MM.1S (cell line): ENCODE results near the gene RYR2.

Experiments
- DNase-seq: peaks from one replicate; pipeline ENCODE4 v3.0.0-alpha.2; 2015
- H2AFZ ChIP-seq: fragments of 300-600 bp; sonication (generic); 2 replicates; pipeline ENCODE4 v1.6.0; 2016; ENCODE audit warnings: antibody characterized with exemption, low read length
- H3F3A ChIP-seq: fragments of 300-600 bp; sonication (generic); 2 replicates; pipeline ENCODE4 v1.6.1; 2016; ENCODE audit warnings: mild to moderate bottlenecking, antibody characterized with exemption, low read length, moderate library complexity, mixed read lengths; ENCODE audit not compliant: insufficient read depth
- H3K27ac ChIP-seq: fragments of 300-600 bp; sonication (generic); 2 replicates; pipeline ENCODE4 v1.5.1; 2016; ENCODE audit warnings: mild to moderate bottlenecking, low read length
- H3K27me3 ChIP-seq: fragments of 300-600 bp; sonication (generic); replicated peaks from 2 replicates; pipeline ENCODE4 v1.6.0; 2016; ENCODE audit warnings: low read length; ENCODE audit not compliant: insufficient read depth
- H3K36me3 ChIP-seq: fragments of 300-600 bp; sonication (generic); replicated peaks from 2 replicates; pipeline ENCODE4 v1.6.1; 2016; ENCODE audit warnings: mild to moderate bottlenecking, low read length, mixed read lengths; ENCODE audit not compliant: insufficient read depth
- H3K4me1 ChIP-seq: fragments of 300-600 bp; sonication (generic); 2 replicates; pipeline ENCODE4 v1.6.1; 2016; ENCODE audit warnings: low read length, mixed read lengths
- H3K4me2 ChIP-seq: fragments of 300-600 bp; sonication (generic); 2 replicates; pipeline ENCODE4 v1.6.0; 2016; ENCODE audit warnings: low read depth, low read length
- H3K4me3 ChIP-seq: fragments of 300-600 bp; sonication (generic); 2 replicates; pipeline ENCODE4 v1.5.1; 2016; ENCODE audit warnings: low read length, mixed read lengths
- H3K79me2 ChIP-seq: fragments of 300-600 bp; sonication (generic); 2 replicates; pipeline ENCODE4 v1.6.1; 2016; ENCODE audit warnings: mixed run types, low read length, mixed read lengths
- H3K9ac ChIP-seq: fragments of 300-600 bp; sonication (generic); 2 replicates; pipeline ENCODE4 v1.6.1; 2016; ENCODE audit warnings: low read length, mixed read lengths
- H3K9me2 ChIP-seq: fragments of 300-600 bp; sonication (generic); replicated peaks from 2 replicates; pipeline ENCODE4 v1.6.1; 2016; ENCODE audit warnings: mild to moderate bottlenecking, low read length, mixed read lengths; ENCODE audit not compliant: insufficient read depth
- H3K9me3 ChIP-seq: fragments of 300-600 bp; sonication (generic); replicated peaks from 2 replicates; pipeline ENCODE4 v1.6.1; 2016; ENCODE audit warnings: mild to moderate bottlenecking, low read length, mixed read lengths; ENCODE audit not compliant: insufficient read depth
- H4K20me1 ChIP-seq: fragments of 300-600 bp; sonication (generic); 2 replicates; pipeline ENCODE4 v1.6.1; 2016; ENCODE audit warnings: mild to moderate bottlenecking, low read length, moderate library complexity, mixed read lengths; ENCODE audit not compliant: insufficient read depth
- EZH2 ChIP-seq: fragments of 300-600 bp; sonication (generic); optimal IDR thresholded peaks from 2 replicates; pipeline ENCODE3; 2017; ENCODE audit warnings: low read depth, mild to moderate bottlenecking, antibody characterized with exemption, low read length, mixed read lengths
- EZH2phosphoT487 ChIP-seq: fragments of 300-600 bp; sonication (generic); IDR thresholded peaks from 2 replicates; pipeline ENCODE4 v1.6.1; 2018; ENCODE audit warnings: antibody characterized with exemption, low read length
- TF ChIP-seq, protein P1 (sequence below): fragments of 300-600 bp; sonication (generic); IDR thresholded peaks from 2 replicates; pipeline ENCODE4 v1.5.1; 2016; ENCODE audit warnings: antibody characterized with exemption, low read length, mixed read lengths

The RYR2 gene

DNA sequence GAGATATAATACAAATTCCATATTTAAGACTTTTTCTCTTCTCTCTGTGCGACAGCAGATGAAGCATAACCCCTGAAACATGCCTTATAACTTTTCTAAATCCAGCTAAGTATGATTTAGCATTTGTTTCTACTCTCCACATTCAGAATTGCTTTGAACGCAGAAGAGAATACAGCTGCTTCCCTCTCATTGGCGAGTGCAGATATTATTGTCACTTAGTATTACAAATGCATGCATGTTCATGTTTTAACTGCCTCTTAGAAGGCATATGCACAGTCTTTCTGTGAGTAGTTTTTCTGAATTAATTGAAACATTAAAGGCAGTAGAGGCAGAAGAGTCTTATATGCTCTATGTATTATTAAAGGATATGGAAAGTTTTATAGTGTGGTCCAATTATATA, 631.6 kb downstream of the RYR2 start:
- Histone ChIP-seq H4K20me1 (no peaks in the 10 kb centered on the region), H3K27me3 (no peaks in the 10 kb centered on the region), H3K4me3 (no peak overlapping the region), H3K9ac (no peak overlapping the region), H3K4me2 (no peak overlapping the region), H3K36me3 (no peaks in the 10 kb centered on the region), H3K9me2 (no peaks in the 10 kb centered on the region), H2AFZ (no peak overlapping the region), H3K27ac (no peak overlapping the region), H3F3A (no peaks in the 10 kb centered on the region), H3K79me2 (no peaks in the 10 kb centered on the region), H3K9me3 (no peaks in the 10 kb centered on the region), H3K4me1 (no peaks in the 10 kb centered on the region)
- TF ChIP-seq EZH2 = no peak
- no peak for TF ChIP-seq EZH2phosphoT487
- TF ChIP-seq, protein P1, sequence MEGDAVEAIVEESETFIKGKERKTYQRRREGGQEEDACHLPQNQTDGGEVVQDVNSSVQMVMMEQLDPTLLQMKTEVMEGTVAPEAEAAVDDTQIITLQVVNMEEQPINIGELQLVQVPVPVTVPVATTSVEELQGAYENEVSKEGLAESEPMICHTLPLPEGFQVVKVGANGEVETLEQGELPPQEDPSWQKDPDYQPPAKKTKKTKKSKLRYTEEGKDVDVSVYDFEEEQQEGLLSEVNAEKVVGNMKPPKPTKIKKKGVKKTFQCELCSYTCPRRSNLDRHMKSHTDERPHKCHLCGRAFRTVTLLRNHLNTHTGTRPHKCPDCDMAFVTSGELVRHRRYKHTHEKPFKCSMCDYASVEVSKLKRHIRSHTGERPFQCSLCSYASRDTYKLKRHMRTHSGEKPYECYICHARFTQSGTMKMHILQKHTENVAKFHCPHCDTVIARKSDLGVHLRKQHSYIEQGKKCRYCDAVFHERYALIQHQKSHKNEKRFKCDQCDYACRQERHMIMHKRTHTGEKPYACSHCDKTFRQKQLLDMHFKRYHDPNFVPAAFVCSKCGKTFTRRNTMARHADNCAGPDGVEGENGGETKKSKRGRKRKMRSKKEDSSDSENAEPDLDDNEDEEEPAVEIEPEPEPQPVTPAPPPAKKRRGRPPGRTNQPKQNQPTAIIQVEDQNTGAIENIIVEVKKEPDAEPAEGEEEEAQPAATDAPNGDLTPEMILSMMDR = no peak
- no peak for DNase-seq

DNA sequence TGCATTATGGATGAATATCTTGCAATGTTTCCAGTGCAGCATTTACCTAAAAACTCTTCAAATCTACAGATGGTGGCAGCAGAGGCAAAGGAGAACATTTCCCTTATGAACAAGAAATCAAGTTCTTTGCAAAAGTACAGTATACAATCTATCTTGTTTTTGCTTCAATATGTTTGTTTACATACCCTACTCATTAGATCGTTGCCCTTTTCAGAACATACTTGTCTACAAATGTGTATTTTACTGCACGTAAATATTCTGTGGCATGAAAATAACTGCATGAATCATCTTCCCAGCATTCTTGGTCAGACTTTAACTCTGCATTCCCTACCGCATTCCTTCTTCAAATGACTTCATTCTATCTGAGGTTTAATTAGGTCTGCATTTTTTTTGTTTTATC, 636.0 kb downstream of the RYR2 start:
- no peaks in the 10 kb centered on the region for H3K36me3 ChIP-seq
- H3K27me3 ChIP-seq = no peaks in the 10 kb centered on the region
- H3K9ac ChIP-seq = no peak overlapping the region
- no peaks in the 10 kb centered on the region for H3K4me1 ChIP-seq
- H3K79me2 ChIP-seq = no peaks in the 10 kb centered on the region
- H3K4me3 ChIP-seq = no peak overlapping the region
- H3F3A ChIP-seq = no peaks in the 10 kb centered on the region
- H2AFZ ChIP-seq = no peak overlapping the region
- no peaks in the 10 kb centered on the region for H3K9me2 ChIP-seq
- no peak overlapping the region for H3K27ac ChIP-seq
- TF ChIP-seq EZH2 (no peak), EZH2phosphoT487 (no peak)
- TF ChIP-seq, protein P1 = peak; percentile 57
- no peak overlapping the region for H3K4me2 ChIP-seq
- H4K20me1 ChIP-seq = no peaks in the 10 kb centered on the region
- no peaks in the 10 kb centered on the region for H3K9me3 ChIP-seq
- peak; percentile 47 for DNase-seq

- no peak for DNase-seq
Observed at GRCh38 chr1:237679687-237680086, 637.7 kb downstream of the RYR2 start.

More at GRCh38 chr1:237679687-237680086, 637.7 kb downstream of the RYR2 start:
- Histone ChIP-seq H3K79me2 (no peaks in the 10 kb centered on the region), H3K4me2 (no peak overlapping the region), H3K36me3 (no peaks in the 10 kb centered on the region), H3F3A (no peaks in the 10 kb centered on the region), H3K4me3 (no peak overlapping the region), H3K27me3 (no peaks in the 10 kb centered on the region), H2AFZ (no peak overlapping the region), H4K20me1 (no peaks in the 10 kb centered on the region), H3K4me1 (no peaks in the 10 kb centered on the region), H3K9me2 (no peaks in the 10 kb centered on the region), H3K9me3 (no peaks in the 10 kb centered on the region), H3K27ac (no peak overlapping the region), H3K9ac (no peak overlapping the region)
- no peak for TF ChIP-seq EZH2
- no peak for TF ChIP-seq EZH2phosphoT487
- TF ChIP-seq, protein P1 = no peak
